ENCODE data around the gene KSR1. TPM values are rescaled to one million over a fixed set of nuclear protein-coding genes. Genes with fewer than 3 reads are reported as not detected.
"Not testable (repeated sequence)": the region's sequence is repeated elsewhere in the genome, so short reads cannot be mapped to it uniquely, and the experiment has no call there.

The KSR1 gene
- total RNA-seq, 2 donors from 2014 or later, result 122 to 236 TPM

GRCh38 chr17:27650836-27651235 is 194.6 kb downstream of the KSR1 start:
- Mint-ChIP-seq H3K27ac (no peak overlapping the region), H3K4me3 (no peak overlapping the region)

DNA sequence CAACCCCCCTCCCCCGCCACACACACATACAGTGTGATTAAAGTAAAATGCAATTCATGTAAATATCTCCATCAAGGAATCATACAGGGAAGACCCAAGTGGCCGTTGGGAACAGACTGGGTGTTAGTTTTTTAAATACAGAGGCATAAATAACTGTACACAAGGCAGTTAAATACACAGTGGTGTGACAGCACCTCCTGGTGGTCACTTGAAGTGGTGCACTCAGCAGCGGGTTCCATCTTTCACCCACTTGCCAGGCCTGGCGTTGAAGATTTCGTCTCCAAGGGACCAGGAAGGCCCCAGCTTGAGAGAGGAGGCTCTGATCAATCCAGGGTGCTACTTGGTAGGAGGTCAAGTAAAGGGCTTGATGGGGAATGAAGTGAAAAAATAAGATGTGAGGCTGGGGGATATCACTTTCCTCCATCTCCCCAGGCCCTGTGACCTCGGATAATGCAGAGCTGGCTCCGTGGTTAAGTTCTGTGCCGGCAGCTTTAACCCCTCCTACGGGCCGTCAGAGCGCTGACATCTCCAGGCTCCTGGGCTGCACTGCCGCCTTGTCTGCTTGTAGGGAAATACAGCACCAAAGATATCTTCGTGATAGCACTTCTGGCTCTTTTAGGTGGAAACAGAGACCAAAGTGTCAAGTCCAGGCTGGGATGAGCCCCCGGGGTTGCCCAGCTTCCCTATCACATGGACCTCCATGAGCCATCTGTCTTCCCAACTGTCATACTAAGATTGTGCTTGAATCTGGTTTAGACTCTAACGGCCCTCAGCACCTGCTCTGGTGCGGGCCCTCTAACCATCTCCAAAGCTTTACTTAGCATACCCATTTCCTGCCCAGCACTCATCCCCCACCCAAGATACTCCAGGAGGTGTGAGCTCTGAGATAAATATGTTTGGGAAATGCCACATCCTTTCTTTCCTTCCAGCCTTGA is 195.4 kb downstream of the KSR1 start:
- Mint-ChIP-seq H3K27ac (no peak overlapping the region), H3K4me1 (ENCODE audit: low read depth in 2 of 2) (peaks cover 7 to 8% of the 10 kb centered on the region in 2 donors), H3K4me3 (no peak overlapping the region), H3K9me3 (no peaks in the 10 kb centered on the region), H3K27me3 (no peaks in the 10 kb centered on the region), H3K36me3 (no peaks in the 10 kb centered on the region)
- peak; percentile 69 for DNase-seq (ENCODE audit: low spot score)
- ATAC-seq, result no peak

More at GRCh38 chr17:27650836-27651235, 194.6 kb downstream of the KSR1 start:
- ATAC-seq (no peak), DNase-seq (ENCODE audit: low spot score) (no peak)
- H3K4me1 Mint-ChIP-seq (ENCODE audit: low read depth in 2 of 2), result peaks cover 7 to 8% of the 10 kb centered on the region in 2 donors
- H3K27me3 Mint-ChIP-seq, result no peaks in the 10 kb centered on the region
- H3K36me3 Mint-ChIP-seq, result no peaks in the 10 kb centered on the region
- H3K9me3 Mint-ChIP-seq, result no peaks in the 10 kb centered on the region

DNA sequence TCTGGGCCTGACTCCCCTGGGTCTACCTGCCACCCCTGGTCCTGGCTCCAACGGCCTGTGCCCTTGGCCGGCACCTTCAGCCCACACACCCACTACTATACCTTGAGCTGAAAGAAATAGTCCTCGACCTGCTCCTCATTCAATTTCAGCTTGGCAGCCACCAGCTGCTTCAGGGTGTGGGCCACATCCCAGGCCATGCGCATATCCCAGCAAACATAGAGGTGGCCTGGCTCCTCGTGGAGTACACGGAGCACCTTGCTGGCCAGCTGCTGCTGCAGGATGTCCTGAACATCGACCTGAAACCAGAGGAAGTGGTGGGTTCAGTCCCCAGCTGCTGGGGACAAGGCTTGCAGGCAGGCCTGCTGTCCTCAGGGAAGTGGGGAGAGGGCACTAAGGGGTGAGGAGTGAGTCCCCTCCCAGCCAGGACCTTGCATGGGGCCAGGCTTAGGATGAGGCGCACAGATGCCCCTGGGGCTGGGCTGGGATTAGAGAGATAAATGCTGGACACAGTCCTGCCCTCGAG is 197.3 kb downstream of the KSR1 start:
- H3K36me3 Mint-ChIP-seq; DNase-seq (ENCODE audit: low spot score); H3K4me1 Mint-ChIP-seq (ENCODE audit: low read depth in 2 of 2); H3K4me3 Mint-ChIP-seq; ATAC-seq; H3K9me3 Mint-ChIP-seq; H3K27ac Mint-ChIP-seq; H3K27me3 Mint-ChIP-seq: not testable (repeated sequence)

DNA sequence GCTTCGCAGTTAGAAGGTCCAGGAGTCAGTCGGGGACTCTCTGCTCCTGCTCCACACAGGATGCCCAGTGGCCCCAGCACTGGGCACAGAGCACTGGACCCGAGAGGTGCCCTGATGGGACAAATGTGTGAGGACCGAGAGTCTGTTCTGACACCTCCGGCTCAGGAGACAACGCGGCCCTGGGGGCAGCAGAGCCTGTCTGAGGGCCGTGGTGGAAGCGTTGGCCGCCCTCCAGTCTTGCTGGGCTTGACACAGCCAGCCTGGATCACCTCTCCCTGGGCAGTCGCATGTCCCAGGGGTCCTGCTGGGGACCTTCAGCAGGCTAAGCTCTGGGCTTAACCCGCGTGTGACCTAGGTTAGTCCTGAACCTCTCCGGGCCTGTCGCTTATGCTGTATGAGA is 197.9 kb downstream of the KSR1 start:
- no peak overlapping the region for H3K4me3 Mint-ChIP-seq
- no peak overlapping the region for H3K27ac Mint-ChIP-seq
- H3K9me3 Mint-ChIP-seq, result no peaks in the 10 kb centered on the region
- H3K4me1 Mint-ChIP-seq (ENCODE audit: low read depth in 2 of 2), result peaks cover 5 to 7% of the 10 kb centered on the region in 2 donors
- peak in 1 of 2 donors; percentile 3 for ATAC-seq
- no peak for DNase-seq (ENCODE audit: low spot score)
- no peaks in the 10 kb centered on the region for H3K36me3 Mint-ChIP-seq
- no peaks in the 10 kb centered on the region for H3K27me3 Mint-ChIP-seq

GRCh38 chr17:27654654-27655524 is 198.6 kb downstream of the KSR1 start:
- no peaks in the 10 kb centered on the region for H3K9me3 Mint-ChIP-seq
- H3K27me3 Mint-ChIP-seq, result no peaks in the 10 kb centered on the region

DNA sequence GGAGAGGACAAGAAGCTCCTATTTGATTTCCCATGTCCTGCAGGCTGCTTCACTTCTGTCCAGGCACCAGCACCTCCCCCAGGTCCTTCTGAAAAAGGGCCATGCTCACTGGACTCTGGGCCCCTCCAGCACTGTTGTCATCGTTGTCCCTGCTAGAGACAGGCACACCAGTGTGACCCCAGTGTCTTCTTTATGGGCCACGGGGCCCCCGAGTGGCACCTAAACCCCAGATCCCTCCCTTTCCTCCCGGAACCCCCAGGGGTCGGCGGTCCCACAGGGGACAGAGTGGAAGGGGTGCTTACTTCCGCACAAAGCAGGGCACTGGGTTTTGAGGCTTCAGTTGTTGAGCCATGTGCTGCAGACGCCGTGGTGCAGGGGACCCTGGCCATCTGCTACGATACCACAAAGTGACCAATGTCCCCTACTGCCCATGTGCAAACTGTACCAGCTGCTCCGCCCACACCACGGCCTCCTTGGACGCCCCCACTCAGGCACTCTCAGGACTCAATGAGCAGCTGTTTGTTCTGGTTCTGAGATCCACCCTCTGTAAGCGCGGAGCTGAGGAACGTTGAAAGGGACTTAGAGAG is 199.4 kb downstream of the KSR1 start:
- H3K27me3 Mint-ChIP-seq; H3K4me1 Mint-ChIP-seq (ENCODE audit: low read depth in 2 of 2); ATAC-seq; DNase-seq (ENCODE audit: low spot score); H3K9me3 Mint-ChIP-seq; H3K27ac Mint-ChIP-seq; H3K4me3 Mint-ChIP-seq; H3K36me3 Mint-ChIP-seq: not testable (repeated sequence)

More at GRCh38 chr17:27654654-27655524, 198.6 kb downstream of the KSR1 start:
- Mint-ChIP-seq H3K4me1 (ENCODE audit: low read depth in 2 of 2) (peaks cover 5 to 7% of the 10 kb centered on the region in 2 donors), H3K36me3 (no peaks in the 10 kb centered on the region), H3K27ac (no peak overlapping the region), H3K4me3 (no peak overlapping the region)
- DNase-seq (ENCODE audit: low spot score), result peak; percentile 72
- ATAC-seq, result peak; percentile 72 to 82

DNA sequence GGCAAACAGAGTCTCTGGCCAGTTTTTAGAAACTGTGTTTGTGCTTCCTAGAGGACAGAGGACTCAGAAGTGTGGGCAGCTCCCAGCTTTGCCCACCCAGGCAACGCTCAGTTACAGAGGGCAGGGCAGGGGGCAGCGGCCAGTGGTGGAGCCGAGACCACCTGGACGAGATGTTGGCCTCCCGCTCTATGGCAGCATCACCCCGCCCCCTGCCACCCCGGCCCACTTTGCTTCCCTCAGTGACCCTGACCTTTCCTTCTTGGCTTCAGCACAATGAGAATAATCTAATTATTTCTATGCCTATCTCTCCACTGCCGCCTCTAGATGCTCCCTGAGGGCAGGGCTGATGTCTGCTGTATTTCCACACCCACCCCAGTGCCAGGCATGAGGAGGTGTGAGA is 200.4 kb downstream of the KSR1 start:
- H3K4me1 Mint-ChIP-seq (ENCODE audit: low read depth in 2 of 2); ATAC-seq; H3K36me3 Mint-ChIP-seq; H3K9me3 Mint-ChIP-seq; H3K4me3 Mint-ChIP-seq; H3K27me3 Mint-ChIP-seq; H3K27ac Mint-ChIP-seq; DNase-seq (ENCODE audit: low spot score): not testable (repeated sequence)

- ATAC-seq, result no peak
- H3K4me1 Mint-ChIP-seq (ENCODE audit: low read depth in 2 of 2), result peaks cover 5 to 7% of the 10 kb centered on the region in 2 donors
- no peak overlapping the region for H3K27ac Mint-ChIP-seq
- no peak for DNase-seq (ENCODE audit: low spot score)
- no peaks in the 10 kb centered on the region for H3K9me3 Mint-ChIP-seq
- no peaks in the 10 kb centered on the region for H3K27me3 Mint-ChIP-seq
- no peak overlapping the region for H3K4me3 Mint-ChIP-seq
- H3K36me3 Mint-ChIP-seq, result no peaks in the 10 kb centered on the region
Measured at GRCh38 chr17:27657620-27658019, 201.4 kb downstream of the KSR1 start.

DNA sequence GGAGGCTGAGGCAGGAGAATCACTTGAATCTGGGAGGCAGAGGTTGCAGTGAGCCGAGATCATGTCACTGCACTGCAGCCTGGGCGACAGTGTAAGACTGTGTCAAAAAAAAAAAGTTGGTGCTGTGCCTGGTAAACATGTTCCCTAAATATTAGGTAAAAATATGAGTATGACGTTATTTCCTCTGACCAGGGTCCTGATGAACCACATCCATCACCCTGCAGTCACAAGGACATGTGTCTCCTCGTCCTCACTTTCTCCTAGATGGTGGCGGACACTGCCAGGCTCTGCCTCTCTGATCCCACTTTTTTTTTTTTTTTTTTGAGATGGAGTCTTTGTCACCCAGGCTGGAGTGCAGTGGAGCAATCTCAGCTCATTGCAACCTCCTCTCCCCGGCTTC is 203.4 kb downstream of the KSR1 start:
- ATAC-seq (no peak), DNase-seq (ENCODE audit: low spot score) (no peak)
- Mint-ChIP-seq H3K36me3 (no peaks in the 10 kb centered on the region), H3K9me3 (no peaks in the 10 kb centered on the region), H3K27me3 (no peaks in the 10 kb centered on the region), H3K4me3 (no peak overlapping the region), H3K4me1 (ENCODE audit: low read depth in 2 of 2) (peaks cover 2 to 3% of the 10 kb centered on the region in 2 donors), H3K27ac (no peak overlapping the region)

DNA sequence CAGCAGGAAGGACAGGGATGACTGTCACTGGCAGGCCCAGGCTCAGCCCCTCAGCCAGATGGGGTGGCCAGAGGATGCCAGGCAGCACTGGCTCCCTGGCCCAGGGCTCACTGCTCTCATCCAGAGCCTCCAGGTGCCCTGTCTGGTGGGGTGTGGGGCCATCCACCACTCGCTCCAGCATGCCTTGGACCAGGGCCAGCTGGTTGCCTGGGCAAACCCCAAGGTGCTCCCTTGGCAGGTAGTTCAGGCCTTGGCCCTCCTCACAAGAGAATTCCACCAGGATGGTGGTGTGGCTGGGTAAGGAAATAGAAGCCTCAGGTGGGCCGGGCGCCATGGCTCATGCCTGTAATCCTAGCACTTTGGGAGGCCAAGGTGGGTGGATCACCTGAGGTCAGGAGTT is 204.2 kb downstream of the KSR1 start:
- H3K4me1 Mint-ChIP-seq (ENCODE audit: low read depth in 2 of 2), result no peaks in the 10 kb centered on the region
- DNase-seq (ENCODE audit: low spot score), result no peak
- no peak overlapping the region for H3K27ac Mint-ChIP-seq
- H3K27me3 Mint-ChIP-seq, result no peaks in the 10 kb centered on the region
- no peaks in the 10 kb centered on the region for H3K36me3 Mint-ChIP-seq
- ATAC-seq, result no peak
- no peaks in the 10 kb centered on the region for H3K9me3 Mint-ChIP-seq
- H3K4me3 Mint-ChIP-seq, result no peak overlapping the region

DNA sequence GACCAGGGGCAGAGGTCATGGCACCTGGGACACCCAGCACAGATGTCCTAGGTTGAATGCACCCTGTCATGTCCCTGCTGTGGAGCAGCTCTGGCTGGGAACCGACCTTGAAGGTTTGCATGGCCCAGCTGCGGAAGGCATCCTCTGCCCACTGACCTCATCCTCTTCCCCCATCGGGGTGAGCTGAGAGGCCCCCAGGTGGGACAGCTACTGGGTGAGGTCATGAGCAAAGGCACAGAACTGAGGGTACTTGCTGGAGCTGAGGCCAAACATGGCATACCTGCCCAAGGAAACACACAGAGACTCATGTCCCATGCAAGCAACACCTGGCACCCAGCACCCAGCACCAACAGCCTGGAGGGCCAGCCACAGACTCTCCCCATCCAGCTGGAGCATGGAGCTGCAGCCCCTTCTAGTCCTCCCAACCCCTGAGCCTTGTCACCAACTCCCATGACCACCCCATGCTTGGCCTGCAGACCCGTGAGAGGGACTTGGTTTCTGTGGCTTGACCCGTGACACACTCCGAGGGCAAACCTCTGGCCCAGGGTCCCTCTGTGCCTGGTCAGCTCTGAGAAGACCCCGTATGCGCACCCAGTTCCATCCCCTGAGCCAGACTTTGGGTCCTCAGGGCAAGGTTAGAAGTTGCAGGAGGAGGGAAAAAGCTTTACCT is 207.8 kb downstream of the KSR1 start:
- Mint-ChIP-seq H3K4me1 (ENCODE audit: low read depth in 2 of 2) (no peaks in the 10 kb centered on the region), H3K4me3 (no peak overlapping the region), H3K9me3 (no peaks in the 10 kb centered on the region), H3K36me3 (no peaks in the 10 kb centered on the region), H3K27ac (no peak overlapping the region), H3K27me3 (no peaks in the 10 kb centered on the region)
- DNase-seq (ENCODE audit: low spot score) (no peak), ATAC-seq (peak; percentile 11 to 22)

GRCh38 chr17:27664606-27664965 is 208.3 kb downstream of the KSR1 start:
- H3K9me3 Mint-ChIP-seq, result no peaks in the 10 kb centered on the region
- H3K4me1 Mint-ChIP-seq (ENCODE audit: low read depth in 2 of 2), result no peaks in the 10 kb centered on the region
- H3K27ac Mint-ChIP-seq, result no peak overlapping the region
- H3K4me3 Mint-ChIP-seq, result no peak overlapping the region
- H3K36me3 Mint-ChIP-seq, result no peaks in the 10 kb centered on the region
- ATAC-seq (no peak), DNase-seq (ENCODE audit: low spot score) (no peak)
- no peaks in the 10 kb centered on the region for H3K27me3 Mint-ChIP-seq

DNA sequence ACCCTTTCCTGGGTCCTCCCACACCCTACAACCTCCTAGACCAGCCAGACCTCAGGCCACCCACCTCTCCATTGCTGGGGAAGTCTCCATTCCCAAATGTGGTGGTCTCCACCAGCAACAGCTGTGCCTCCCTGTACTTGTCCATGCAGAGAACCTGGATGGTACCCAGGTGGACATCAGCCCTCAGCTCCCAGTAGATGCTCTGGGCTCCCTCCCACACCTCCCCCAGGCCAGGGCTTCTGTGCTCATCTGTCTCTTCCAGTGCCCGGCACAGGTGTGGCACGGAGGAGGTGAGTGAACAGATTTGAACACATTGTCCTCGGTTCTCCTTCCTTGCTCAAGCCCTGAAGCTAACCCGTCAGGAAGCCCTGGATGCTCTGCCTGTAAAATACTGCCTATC is 209.3 kb downstream of the KSR1 start:
- Mint-ChIP-seq H3K4me1 (ENCODE audit: low read depth in 2 of 2) (no peaks in the 10 kb centered on the region), H3K27ac (no peak overlapping the region), H3K27me3 (no peaks in the 10 kb centered on the region), H3K4me3 (no peak overlapping the region), H3K9me3 (no peaks in the 10 kb centered on the region), H3K36me3 (no peaks in the 10 kb centered on the region)
- no peak for ATAC-seq
- DNase-seq (ENCODE audit: low spot score), result no peak
